Measurements from ENCODE around the gene IP6K3.

IP6K3 gene

DNA sequence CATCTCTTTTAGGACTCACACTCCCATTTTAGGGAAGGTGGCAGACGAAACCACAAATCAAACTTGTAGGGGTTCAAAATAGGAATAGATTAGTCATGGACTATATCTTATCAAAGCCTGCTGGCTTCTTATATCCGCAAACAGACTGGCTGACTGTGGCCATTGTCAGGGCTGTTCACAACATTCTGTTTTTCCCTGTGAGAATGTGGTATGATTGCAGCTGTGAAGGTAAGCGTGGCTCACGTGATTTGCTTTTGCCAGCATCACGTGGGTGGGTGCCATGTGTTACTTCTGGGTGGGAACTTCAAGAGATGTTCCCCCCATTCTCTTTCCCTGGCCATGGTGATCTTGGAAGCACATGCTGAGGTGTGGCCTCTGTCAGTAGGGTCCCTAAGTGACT, 5.9 kb downstream of the IP6K3 start:
- no peak for DNase-seq (ENCODE audit: low read depth in 2 of 2)

DNA sequence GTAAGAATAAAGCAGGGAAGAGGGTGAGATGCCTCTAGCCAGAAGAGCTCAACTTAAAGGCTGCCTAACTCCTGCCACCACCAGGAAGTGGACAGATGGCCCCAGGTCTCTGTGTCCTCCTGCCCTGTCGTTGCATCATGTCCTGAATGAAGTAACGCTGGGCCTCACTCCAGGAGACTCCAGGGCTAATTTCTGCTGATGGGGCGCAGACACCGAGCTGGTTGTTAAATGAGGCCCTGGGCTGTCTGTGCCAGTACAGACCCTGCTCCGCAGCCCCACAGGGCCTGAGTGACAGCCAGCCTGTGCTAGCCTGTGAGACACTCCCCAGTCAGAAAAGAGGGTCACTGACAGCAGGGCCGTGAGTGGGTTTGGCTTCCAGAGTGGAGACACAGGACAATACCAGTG, 6.5 kb downstream of the IP6K3 start:
- no peak for DNase-seq (ENCODE audit: low read depth in 2 of 2)

DNA sequence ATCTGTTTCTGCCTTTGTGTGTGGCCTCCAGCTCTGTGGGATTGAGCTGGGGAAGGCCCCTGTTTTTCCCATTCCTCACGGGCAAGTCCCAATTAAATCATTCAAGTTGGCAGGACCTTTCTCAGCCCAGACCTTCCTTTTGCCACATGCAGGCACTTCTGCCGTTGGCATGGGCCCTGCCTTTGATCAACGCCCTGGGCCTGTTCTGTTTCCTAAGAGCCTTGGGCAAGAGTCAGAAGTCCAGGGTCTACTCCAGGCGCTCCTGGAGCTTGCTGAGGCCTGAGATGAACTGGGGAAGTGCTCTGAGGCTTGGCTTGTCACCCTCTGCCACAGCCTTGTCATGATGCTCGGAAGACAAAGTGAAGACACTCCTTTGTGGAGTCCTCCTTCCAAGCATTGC, 7.1 kb downstream of the IP6K3 start:
- DNase-seq (ENCODE audit: low read depth in 2 of 2), result no peak

DNA sequence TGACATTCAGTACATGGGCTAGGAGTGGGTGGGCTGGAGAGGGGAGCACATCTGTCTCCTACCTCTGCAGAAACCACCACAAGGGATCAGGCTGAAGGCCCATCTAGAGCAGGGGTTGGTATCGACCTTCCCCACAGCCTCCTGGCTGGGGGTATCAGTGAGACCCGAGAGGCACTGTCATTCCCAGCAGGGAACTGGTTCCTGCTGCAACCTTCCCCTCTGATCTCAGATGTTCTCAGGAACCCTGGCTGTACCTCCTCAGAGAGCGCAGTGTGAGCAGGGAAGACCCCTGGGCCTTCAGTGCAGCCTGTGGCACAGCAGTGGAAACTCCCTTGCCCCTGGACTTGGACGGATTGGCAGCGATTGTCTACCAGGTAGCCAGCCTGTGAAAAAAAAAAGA, 7.8 kb downstream of the IP6K3 start:
- DNase-seq (ENCODE audit: low read depth in 2 of 2), result no peak

DNA sequence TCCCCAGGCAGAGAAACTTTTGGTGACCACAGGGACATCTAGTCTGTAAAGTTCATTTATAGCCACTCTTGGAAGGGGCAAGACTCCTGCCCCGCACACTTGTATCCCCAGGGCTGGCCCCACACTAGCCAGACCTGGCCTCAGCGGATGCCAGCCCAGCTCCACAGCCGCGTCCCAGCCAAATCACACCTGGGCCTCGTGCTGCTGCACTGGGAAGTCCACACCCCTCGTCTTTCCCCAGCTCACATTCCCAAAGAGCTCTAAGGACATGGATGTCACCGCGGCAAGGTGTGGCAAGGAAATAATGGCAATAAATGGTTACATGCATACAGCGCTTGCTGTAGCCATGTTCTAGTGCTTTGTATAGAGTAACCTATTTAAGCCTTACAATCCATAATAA, 8.6 kb downstream of the IP6K3 start:
- no peak for DNase-seq (ENCODE audit: low read depth in 2 of 2)

DNA sequence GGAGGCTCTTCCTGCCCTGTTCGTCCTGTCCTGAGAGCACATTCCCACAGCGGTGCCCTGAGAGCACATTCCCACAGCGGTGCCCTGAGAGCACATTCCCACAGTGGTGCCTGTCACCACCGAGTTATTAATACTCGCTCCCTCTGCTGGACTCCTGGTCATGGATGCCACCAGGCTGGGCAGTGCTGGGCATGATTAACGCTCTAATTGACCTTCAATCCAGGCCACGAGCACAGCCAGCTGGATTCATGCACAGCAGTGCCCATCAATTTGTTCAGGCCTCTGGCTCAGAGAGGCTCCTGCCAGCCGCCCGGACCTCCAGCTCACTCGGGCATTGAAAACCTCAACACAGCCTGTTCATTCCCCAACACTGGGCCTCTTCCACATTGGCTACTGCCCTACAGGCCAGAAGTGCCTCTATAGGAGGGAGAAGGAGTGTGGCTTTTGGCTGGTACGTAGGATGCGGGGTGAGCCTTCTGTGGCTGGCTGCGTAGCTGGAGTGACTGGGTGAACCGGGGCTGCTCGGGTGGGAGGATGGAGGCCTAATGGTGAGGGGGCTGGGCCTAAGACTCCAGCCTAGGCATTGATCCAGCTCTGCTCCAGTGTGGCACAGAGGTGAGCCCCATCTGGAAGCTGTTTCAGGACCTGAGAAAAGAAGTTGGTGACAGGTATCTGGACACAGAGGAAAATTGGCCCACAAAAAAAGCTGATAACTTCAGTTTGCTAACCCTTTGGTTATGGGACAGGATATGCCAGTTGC, 9.3 kb downstream of the IP6K3 start:
- no peak for DNase-seq (ENCODE audit: low read depth in 2 of 2)

DNA sequence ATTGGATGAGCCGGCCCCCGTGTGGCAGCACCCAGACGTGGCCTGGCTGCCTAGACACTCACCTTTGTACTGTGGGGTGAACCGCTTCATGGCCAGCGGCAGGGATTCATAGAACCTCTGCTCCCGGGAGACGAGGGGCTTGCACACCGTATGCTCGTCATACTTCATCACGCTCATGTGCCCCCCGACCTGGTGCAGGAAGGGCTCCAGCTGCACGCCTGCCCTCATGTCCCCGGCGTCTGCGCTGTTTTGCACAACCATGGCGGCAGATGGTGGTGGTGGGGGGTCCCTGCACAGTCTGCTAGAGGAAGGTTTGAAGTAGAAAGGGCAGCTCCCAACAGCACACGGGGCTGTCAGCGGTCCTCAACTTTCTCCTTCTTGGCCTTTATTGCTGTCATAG, 11.5 kb downstream of the IP6K3 start:
- no peak for DNase-seq (ENCODE audit: low read depth in 2 of 2)

DNA sequence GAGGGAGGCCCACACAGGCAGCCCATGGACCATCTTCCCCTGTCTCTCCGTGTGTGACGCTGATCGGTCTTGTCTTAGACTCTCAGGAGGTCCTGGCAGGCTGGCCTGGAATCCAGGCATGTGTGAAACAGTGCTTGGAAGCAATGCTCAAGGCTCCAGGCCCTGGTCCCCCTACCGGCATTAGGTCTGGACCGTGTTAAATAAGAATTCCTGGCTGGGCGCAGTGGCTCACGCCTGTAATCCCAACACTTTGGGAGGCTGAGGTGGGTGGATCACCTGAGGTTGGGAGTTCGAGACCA, 13.0 kb downstream of the IP6K3 start:
- DNase-seq (ENCODE audit: low read depth in 2 of 2), result no peak

DNA sequence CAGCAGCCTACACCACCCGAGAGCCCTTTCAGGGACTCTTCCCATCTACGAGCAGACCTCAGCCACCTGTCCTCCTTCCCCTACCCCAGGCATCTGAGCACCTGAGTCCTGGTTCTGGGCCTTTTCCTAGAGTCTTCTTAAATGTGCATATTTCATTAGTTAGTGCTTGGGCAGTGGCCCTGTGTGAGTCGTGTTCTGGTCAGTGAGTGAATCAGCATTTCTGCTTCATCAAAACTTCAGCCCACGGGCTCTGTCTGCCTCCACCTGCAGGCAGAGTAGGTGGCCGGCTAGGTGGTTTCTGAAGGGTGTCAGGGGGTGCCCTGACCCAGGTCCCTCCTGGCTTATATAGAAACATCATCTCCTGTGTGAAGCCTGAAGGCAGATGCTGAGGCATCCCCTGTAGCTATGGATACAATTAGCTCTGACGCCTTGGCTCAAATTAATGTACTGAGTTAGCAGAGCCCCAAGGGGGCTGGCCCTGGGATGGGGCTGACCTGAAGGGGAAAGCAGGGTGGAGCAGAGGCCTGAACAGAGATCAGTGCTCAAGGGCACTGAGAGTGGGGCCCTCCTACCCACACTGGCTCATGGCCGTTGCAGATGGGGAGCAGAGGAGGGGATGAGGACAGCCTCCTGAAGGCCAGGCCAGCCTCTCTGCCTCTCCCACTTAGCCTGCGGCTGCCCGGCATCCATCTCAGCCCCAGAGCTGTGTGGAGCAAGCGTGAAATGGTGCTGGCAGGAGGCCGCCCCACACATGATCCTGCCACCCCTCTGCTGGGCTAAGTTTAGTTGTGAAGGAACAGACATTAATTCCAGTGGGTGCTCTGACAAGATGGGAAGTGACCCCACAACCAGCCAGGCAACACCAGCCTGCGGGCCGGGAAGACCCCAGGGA, 13.6 kb downstream of the IP6K3 start:
- DNase-seq (ENCODE audit: low read depth in 2 of 2), result no peak

DNA sequence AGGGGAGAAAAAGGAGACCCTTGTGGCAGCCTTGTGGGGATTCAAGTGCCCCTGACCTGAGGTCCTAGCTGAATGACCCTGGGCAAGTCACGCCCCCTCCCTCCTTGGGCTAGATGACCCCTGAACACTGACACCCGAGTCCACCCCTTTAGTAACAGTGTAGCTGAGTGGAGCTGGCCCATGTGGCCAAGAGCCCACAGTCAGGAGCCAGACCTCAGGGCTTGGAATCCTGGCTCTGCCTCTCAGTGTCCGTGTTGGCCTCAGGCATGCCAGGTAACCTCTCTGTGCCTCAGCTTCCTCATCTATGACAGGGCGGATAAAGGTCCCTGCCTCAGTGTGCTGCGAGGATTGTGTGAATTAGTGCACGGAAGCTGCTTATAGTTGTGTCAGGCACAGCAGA, 14.3 kb downstream of the IP6K3 start:
- DNase-seq (ENCODE audit: low read depth in 2 of 2), result no peak

DNA sequence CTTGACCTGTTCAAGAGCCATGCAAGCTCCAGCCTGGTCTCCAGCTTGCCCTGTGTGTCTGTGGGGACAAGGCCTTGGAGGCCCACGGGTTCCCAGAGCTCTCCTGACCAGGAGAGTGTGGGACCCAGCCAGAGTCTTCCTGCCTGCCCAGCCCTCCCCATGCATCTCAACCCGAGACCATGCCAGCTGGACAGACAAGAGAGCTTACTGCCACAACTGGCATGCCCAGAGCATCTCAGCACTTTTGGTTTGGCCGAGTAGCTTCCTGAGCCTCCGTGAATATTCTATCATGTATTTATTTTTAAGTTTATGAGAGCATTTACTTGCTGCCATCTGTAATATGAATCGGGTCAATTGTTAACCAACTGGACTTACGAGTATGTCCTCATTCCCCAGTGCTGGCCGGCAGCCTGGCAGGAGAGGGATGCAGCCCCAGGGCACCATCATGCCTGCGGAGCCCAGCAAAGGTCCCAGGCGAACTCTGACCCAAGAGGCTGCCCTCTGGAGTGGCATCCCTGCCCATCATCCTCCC, 14.9 kb downstream of the IP6K3 start:
- no peak for DNase-seq (ENCODE audit: low read depth in 2 of 2)

DNA sequence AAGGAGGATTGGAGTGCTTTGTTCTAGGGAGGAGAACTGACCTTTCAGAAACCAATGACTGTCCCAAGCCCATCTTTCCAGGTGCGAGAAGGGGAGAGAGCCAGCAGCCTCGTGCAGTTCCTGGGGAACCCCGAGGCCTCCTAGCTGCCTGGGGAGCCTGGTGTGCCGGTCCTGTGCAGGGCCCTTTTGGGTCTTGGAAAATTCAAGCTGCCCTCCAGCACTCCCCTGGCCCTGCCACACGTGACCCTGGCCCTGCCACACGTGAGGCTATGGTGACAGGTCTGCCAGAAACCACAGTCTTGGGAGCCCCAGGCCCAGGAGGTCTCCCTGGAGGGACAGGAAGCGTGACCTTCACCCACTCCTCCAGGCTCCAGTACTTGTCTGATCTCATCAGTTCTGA, 15.7 kb downstream of the IP6K3 start:
- DNase-seq (ENCODE audit: low read depth in 2 of 2), result no peak

DNA sequence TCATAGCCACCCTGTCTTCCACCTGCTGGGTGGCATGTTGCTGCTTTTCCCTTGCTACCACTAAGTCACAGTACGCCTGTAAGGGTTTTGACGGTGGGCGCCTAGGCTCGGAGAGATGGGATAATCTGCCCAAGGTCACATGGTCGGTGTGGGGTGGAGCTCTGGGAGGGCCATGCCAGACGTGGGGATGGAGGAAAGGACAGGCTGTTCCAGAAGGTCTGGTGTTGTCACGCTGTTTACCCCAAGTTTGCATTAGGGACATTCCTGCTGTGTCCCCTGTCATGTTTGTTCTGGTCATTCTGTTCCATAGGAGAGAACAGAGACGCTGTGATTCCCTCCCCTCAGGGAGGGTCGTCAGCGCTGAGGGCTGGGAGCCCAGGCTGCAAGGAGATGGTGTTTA, 16.1 kb downstream of the IP6K3 start:
- DNase-seq (ENCODE audit: low read depth in 2 of 2), result no peak

DNA sequence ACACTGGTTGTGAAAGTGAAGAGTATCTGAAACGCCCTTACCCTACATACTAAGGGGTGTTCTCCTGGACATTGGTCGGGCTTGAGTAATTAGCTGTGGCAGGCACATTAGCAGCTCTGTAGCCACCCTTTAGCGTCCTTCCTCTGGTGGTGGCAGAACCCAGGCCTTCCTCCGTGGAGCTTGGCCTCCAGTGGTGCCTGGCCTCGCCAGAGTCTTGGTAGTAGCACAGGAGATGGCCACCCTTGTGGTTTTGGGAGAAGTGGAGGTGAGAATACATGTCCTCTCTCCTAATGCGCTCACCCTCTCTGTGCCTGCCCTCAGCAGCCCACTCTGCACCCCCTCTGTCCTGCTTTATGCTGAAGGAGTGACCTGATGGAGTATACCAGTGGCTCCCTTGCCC, 17.6 kb downstream of the IP6K3 start:
- no peak for DNase-seq (ENCODE audit: low read depth in 2 of 2)

DNA sequence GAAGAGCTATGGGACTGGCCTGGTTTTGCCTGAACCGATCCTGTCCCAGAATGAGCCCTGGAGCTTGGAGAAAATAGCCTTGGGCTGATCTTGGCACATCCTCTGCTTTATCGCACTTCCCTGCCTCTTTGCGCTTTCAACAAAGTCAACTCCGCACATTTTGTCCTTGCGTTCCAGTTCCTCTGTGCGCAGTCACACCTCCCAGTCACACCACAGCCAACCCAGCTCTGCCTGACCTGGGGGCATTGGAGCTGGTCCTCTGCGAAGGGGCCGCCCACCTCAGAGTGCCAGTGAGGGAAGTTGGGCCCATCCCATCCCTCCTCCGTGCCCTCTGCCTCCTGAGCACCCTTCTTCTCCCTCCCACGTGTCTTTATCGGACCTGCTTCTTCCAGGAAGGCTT, 18.3 kb downstream of the IP6K3 start:
- DNase-seq (ENCODE audit: low read depth in 2 of 2), result no peak

DNA sequence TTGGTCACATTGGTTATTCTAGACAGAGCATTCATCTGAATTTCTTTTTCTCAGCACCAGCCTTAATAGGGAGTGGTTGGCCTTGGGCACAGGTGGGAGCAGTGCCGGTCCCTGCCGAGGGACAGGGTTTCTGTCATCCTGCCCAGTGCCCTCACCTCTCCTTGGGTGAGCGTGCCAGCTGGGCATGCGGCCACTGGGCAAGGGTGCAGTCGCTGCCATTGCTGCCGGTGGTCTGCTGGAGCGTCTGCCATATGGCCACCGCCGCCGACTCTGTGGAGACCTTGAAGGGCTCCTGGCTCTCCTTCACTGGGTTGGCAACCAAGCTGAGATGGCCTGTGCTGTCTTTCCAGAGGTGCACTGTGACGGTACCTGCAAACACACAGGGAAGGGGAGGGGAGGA, 18.8 kb downstream of the IP6K3 start:
- no peak for DNase-seq (ENCODE audit: low read depth in 2 of 2)

DNA sequence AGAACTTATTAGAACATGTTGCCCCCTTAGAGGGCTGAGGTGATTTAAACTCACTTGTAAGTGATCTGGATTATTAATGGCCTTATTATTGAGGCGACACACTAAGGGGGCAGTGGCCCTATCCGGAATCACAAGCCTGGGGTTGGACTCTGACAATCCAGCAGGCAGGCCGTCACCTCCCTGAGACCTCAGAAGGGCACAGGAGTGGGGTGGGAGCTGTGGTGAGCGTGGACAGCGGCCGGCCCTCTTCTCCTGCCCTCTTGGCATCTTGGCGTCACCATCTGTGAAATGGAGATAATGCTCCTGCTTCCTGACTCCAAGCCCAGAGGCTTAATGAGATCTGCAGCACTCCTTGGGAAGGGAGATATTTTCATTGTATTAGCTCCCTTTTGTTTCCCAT, 19.6 kb downstream of the IP6K3 start:
- no peak for DNase-seq (ENCODE audit: low read depth in 2 of 2)

DNA sequence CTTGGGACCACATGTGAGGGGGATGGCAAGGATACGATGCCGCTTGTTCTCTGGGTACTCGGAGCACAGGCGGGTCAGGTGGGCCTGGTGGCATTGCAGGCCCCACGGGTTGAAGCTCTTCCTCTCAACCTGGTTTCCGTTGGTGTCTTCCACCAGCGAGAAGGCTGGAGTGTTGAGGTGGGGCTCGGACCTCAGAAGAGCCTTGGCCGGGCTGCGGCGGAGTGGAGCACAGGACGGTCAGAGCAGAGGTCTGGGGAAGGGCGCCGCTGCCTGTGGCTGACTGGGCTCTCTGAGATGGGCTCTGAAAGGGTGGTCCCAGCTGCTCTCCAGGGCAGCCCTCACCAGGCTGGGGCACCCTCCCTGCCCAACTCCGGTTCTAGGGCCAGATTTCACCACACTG, 20.0 kb downstream of the IP6K3 start:
- no peak for DNase-seq (ENCODE audit: low read depth in 2 of 2)

DNA sequence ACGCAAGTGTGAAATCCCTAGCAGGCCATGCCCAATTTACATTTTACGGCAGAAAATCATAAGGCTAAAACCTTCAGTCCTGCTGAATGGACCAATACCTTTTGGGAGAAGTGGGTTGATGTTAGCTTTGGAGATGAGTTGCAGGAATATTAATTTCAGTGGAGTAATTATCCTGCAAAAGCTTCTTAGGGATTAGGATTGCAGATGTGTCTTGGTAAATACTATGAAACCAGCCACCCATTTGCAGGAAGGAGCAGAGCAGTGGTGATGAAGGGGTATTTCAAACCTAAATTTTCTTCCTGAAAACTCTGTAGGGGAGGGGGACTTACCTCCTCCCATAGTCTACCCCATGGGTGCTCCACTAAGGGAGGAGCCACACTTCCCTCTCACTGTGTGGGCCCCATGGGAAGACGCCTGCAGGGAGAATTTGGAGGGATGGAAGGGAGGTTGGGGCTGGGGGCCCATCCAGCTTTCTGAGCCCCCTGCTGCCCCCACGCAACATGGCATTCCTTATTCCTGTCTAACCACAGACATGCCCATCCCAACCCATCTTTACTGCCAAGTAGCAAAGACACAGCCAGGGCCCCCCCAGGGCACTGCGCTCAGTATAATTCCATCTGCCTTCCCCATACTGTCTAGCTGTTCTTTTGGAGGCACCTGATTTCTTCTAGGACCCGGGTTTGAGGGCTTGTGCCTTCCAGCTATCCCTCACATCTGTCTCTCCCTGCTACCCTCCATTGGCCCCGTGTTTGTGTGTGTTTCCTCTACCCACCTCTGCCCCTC, 20.6 kb downstream of the IP6K3 start:
- DNase-seq (ENCODE audit: low read depth in 2 of 2), result no peak

DNA sequence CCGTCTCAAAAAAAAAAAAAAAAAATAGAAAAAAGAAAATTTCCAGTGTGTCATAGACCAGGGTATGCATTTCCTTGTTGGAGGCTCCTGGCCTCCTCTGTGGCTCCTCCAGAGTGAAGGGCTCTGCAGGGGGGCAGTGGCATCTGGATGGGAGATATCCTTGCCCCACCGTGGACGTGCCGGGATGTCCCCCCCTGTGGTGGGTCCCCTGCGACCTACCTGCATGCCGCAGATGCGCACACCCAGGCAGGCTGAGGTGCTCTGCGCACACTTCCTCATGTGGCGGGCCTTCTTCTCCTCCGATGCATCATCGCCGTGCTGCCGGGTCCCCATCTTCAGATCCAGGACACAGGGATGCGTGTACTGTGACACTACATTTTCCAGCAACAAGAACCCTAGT, 21.5 kb downstream of the IP6K3 start:
- DNase-seq (ENCODE audit: low read depth in 2 of 2), result no peak

DNA sequence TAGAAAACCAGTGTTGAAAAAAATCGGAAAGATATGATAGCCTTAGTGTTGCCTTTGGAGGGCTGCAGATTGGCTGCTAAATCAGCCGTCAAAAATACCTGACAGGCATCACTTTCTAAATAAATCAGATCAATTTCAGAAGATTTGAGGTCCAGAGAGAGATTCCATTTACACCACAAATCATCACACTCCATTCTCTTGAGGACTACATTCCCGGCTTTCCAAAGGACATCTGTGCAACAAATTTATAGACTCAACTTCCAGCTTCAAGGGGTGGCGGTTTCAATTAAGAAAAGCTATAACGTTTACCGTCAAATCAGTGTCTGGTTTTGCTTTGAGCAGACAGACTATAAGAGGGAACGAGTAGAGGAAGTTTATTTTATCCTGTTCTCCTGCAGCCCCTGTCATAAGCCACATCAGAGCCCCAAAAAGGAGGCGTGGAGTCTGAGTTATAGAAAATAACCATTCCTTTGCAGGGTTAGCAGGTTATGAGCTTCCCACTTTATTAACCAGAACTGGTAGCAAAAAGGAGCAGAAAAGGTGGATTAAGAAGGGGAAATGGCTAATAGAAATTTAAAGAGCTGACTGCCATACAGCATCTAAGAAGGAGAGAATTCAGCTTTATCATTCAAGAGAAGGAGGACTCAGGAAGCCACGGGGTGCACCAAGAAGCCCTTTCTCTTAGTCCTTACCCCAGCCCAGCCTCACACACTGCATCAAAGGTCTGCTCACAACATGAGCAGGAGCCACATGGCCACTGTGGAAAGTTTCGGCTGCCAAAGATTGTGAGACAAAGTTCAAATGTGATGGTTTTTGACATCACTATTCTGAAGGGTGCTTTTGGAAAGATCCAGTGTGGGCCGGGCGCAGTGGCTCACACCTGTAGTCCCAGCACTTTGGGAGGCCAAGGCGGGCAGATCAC, 22.3 kb downstream of the IP6K3 start:
- DNase-seq (ENCODE audit: low read depth in 2 of 2), result no peak

All from stimulated activated CD8-positive, alpha-beta memory T cell treated with anti-CD3 and anti-CD28 coated beads, Interleukin-2, amount 100 ng/mL, for 1 hour (primary cell).